ENCODE data around the gene MRPL43.
A peak's percentile ranks its signal among the peaks of the same experiment; 100 is the strongest.

DNA sequence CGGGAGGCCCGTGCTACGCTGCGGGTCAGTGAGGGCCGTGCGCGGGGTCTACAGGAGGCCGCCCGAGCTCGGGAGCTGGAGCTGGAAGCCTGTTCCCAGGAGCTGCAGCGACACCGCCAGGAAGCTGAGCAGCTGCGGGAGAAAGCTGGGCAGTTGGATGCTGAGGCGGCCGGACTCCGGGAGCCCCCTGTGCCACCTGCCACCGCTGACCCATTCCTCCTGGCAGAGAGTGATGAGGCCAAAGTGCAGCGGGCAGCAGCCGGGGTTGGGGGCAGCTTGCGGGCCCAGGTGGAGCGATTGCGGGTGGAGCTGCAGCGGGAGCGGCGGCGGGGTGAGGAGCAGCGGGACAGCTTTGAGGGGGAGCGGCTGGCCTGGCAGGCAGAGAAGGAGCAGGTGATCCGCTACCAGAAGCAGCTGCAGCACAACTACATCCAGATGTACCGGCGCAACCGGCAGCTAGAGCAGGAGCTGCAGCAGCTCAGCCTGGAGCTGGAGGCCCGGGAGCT is 19.3 kb upstream of the MRPL43 start:
- TF ChIP-seq, protein P1, sequence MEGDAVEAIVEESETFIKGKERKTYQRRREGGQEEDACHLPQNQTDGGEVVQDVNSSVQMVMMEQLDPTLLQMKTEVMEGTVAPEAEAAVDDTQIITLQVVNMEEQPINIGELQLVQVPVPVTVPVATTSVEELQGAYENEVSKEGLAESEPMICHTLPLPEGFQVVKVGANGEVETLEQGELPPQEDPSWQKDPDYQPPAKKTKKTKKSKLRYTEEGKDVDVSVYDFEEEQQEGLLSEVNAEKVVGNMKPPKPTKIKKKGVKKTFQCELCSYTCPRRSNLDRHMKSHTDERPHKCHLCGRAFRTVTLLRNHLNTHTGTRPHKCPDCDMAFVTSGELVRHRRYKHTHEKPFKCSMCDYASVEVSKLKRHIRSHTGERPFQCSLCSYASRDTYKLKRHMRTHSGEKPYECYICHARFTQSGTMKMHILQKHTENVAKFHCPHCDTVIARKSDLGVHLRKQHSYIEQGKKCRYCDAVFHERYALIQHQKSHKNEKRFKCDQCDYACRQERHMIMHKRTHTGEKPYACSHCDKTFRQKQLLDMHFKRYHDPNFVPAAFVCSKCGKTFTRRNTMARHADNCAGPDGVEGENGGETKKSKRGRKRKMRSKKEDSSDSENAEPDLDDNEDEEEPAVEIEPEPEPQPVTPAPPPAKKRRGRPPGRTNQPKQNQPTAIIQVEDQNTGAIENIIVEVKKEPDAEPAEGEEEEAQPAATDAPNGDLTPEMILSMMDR (IDR thresholded peaks at IDR 0.05): peak in 1 of 3 donors; percentile 8
- no peak for TF ChIP-seq EP300 (IDR thresholded peaks at IDR 0.05)
- TF ChIP-seq POLR2A (IDR thresholded peaks at IDR 0.05): no peak

All from ovary (tissue), 3 donors.